GM23338 (cell line): ENCODE data around the gene CDON. TPM values are rescaled to one million over a fixed set of nuclear protein-coding genes. Genes with fewer than 3 reads are reported as not detected.

Source experiments
- ATAC-seq: fragments of 200-7000 bp; cut with Tn5 transposase; 3 replicates; pipeline ENCODE4 v1.9.1; 2020
- DNase-seq: peaks from one replicate; pipeline ENCODE4 v3.0.0-alpha.2; 2015; ENCODE audit warnings: low spot score
- H2AFZ ChIP-seq: fragments of 200-600 bp; sonication (generic); 2 replicates; pipeline ENCODE4 v1.8.0; 2016; ENCODE audit warnings: antibody characterized with exemption, mild to moderate bottlenecking, moderate library complexity
- H3F3A ChIP-seq: fragments of 200-600 bp; sonication (generic); replicated peaks from 2 replicates; pipeline ENCODE4 v1.8.0; 2017; ENCODE audit warnings: antibody characterized with exemption, mixed run types, low read depth
- H3K27ac ChIP-seq: fragments of 200-600 bp; sonication (generic); 2 replicates; pipeline ENCODE4 v1.6.1; 2016; ENCODE audit warnings: low read depth
- H3K27me3 ChIP-seq: fragments of 200-600 bp; sonication (generic); 2 replicates; pipeline ENCODE4 v1.8.0; 2016; ENCODE audit warnings: mild to moderate bottlenecking, mixed run types, moderate library complexity; ENCODE audit not compliant: insufficient read depth
- H3K36me3 ChIP-seq: fragments of 200-600 bp; sonication (generic); 2 replicates; pipeline ENCODE4 v1.8.0; 2016; ENCODE audit warnings: mild to moderate bottlenecking; ENCODE audit not compliant: insufficient read depth
- H3K4me1 ChIP-seq: fragments of 200-600 bp; sonication (generic); 2 replicates; pipeline ENCODE4 v1.8.0; 2016; ENCODE audit warnings: mild to moderate bottlenecking, moderate library complexity; ENCODE audit not compliant: insufficient read depth
- H3K4me2 ChIP-seq: fragments of 200-600 bp; sonication (generic); 2 replicates; pipeline ENCODE4 v1.7.1; 2017; ENCODE audit warnings: mixed run types
- H3K4me3 ChIP-seq: fragments of 200-600 bp; sonication (generic); 2 replicates; pipeline ENCODE4 v1.6.1; 2016; ENCODE audit warnings: mixed run types
- H3K79me2 ChIP-seq: fragments of 200-600 bp; sonication (generic); replicated peaks from 2 replicates; pipeline ENCODE4 v1.8.0; 2017; ENCODE audit warnings: mild to moderate bottlenecking; ENCODE audit not compliant: insufficient read depth
- H3K9me2 ChIP-seq: fragments of 200-600 bp; sonication (generic); 2 replicates; pipeline ENCODE4 v1.8.0; 2017; ENCODE audit not compliant: insufficient read depth
- H4K20me1 ChIP-seq: fragments of 200-600 bp; sonication (generic); replicated peaks from 2 replicates; pipeline ENCODE4 v1.8.0; 2017; ENCODE audit warnings: mild to moderate bottlenecking; ENCODE audit not compliant: insufficient read depth
- H3K27ac Mint-ChIP-seq: 2 replicates; pipeline ENCODE4 v1.8.0; 2020; ENCODE audit warnings: inconsistent platforms, mild to moderate bottlenecking, moderate library complexity, mixed read lengths
- H3K27me3 Mint-ChIP-seq: 3 replicates; pipeline ENCODE4 v1.8.0; 2022; ENCODE audit warnings: low read depth, mild to moderate bottlenecking, moderate library complexity, mixed read lengths, inconsistent platforms; ENCODE audit not compliant: insufficient read depth, poor library complexity
- H3K36me3 Mint-ChIP-seq: 3 replicates; pipeline ENCODE4 v1.8.0; 2021; ENCODE audit warnings: low read depth, mild to moderate bottlenecking, inconsistent platforms, moderate library complexity, mixed read lengths
- H3K4me1 Mint-ChIP-seq: 3 replicates; pipeline ENCODE4 v1.8.0; 2020; ENCODE audit warnings: mild to moderate bottlenecking, inconsistent platforms, mixed read lengths
- H3K4me3 Mint-ChIP-seq: 3 replicates; pipeline ENCODE4 v1.8.0; 2021; ENCODE audit warnings: moderate library complexity, mild to moderate bottlenecking, inconsistent platforms, mixed read lengths
- H3K9me3 Mint-ChIP-seq: 3 replicates; pipeline ENCODE4 v1.8.0; 2020; ENCODE audit warnings: moderate library complexity, mild to moderate bottlenecking, inconsistent platforms, mixed read lengths
- CREB1 ChIP-seq: fragments of 250-450 bp; sonication (Bioruptor Pico); IDR thresholded peaks from 2 replicates; pipeline ENCODE4 v1.5.0; 2020; ENCODE audit warnings: low read depth, mild to moderate bottlenecking, moderate library complexity
- ETS1 ChIP-seq: IDR thresholded peaks from 2 replicates; pipeline ENCODE4 v1.6.1; 2016; ENCODE audit warnings: antibody characterized with exemption
- EZH2 ChIP-seq: fragments of 200-600 bp; sonication (generic); IDR thresholded peaks from one replicate; pipeline ENCODE4 v1.8.0; 2017; ENCODE audit warnings: antibody characterized with exemption, mild to moderate bottlenecking, low read depth; ENCODE audit not compliant: unreplicated experiment
- EZH2phosphoT487 ChIP-seq: fragments of 200-600 bp; sonication (generic); IDR thresholded peaks from one replicate; pipeline ENCODE4 v1.8.1; 2018; ENCODE audit warnings: antibody characterized with exemption; ENCODE audit not compliant: unreplicated experiment
- JUNB ChIP-seq: IDR thresholded peaks from one replicate; pipeline ENCODE4 v1.6.1; 2016; ENCODE audit warnings: antibody characterized with exemption; ENCODE audit not compliant: unreplicated experiment
- NANOG ChIP-seq: IDR thresholded peaks from 2 replicates; pipeline ENCODE4 v1.6.1; 2016; ENCODE audit warnings: antibody characterized with exemption, borderline replicate concordance
- ZNF114 ChIP-seq: fragments of 250-450 bp; sonication (Bioruptor Pico); IDR thresholded peaks from 2 replicates; pipeline ENCODE4 v1.5.0; 2020; ENCODE audit warnings: mild to moderate bottlenecking, moderate library complexity
- ZNF462 ChIP-seq: fragments of 250-450 bp; sonication (Bioruptor Pico); IDR thresholded peaks from 2 replicates; pipeline ENCODE4 v1.5.0; 2020; ENCODE audit warnings: mild to moderate bottlenecking, moderate library complexity
- polyA plus RNA-seq: library from polyadenylated mRNA; unstranded; fragments of >200 nt; fragmentation: Nextera tagmentation; extraction: Ambion mirVana; gene quantifications from 2 replicates; pipeline ENCODE4 v1.2.1, GENCODE V29; 2016
- total RNA-seq: library from RNA; depleted of rRNA; stranded (reverse); fragments of >200 nt; shearing (Covaris generic); gene quantifications from 2 replicates; pipeline ENCODE4 v1.2.3, GENCODE V29; 2014
- TF ChIP-seq, protein P1 (sequence below), 2 experiments: fragments of 200-600 bp in 1 of 2; sonication (generic) in 1 of 2; conservative IDR thresholded peaks; 2 replicates each; pipeline versions ENCODE4 v1.5.1 to v1.6.1; 2016 to 2017; ENCODE audit warnings: antibody characterized with exemption in 2 of 2, low read depth in 2 of 2, mild to moderate bottlenecking in 2 of 2, moderate library complexity in 1 of 2

CDON gene
- total and polyA plus RNA-seq, 2 experiments from 2014 or later, result 4.1 to 35.5 TPM

- H3K27me3 Mint-ChIP-seq, result no peaks in the 10 kb centered on the region
- Histone ChIP-seq H3K4me1 (peaks cover 14% of the 10 kb centered on the region), H3K9me2 (no peaks in the 10 kb centered on the region), H3K4me2 (no peak overlapping the region), H3F3A (no peaks in the 10 kb centered on the region), H3K36me3 (peaks cover 3% of the 10 kb centered on the region; the same call in 1 of the 2 replicates), H3K4me3 (no peak overlapping the region), H2AFZ (no peak overlapping the region), H3K79me2 (no peaks in the 10 kb centered on the region), H3K27ac (no peak overlapping the region), H4K20me1 (no peaks in the 10 kb centered on the region), H3K27me3 (no peaks in the 10 kb centered on the region)
- TF ChIP-seq, protein P1, sequence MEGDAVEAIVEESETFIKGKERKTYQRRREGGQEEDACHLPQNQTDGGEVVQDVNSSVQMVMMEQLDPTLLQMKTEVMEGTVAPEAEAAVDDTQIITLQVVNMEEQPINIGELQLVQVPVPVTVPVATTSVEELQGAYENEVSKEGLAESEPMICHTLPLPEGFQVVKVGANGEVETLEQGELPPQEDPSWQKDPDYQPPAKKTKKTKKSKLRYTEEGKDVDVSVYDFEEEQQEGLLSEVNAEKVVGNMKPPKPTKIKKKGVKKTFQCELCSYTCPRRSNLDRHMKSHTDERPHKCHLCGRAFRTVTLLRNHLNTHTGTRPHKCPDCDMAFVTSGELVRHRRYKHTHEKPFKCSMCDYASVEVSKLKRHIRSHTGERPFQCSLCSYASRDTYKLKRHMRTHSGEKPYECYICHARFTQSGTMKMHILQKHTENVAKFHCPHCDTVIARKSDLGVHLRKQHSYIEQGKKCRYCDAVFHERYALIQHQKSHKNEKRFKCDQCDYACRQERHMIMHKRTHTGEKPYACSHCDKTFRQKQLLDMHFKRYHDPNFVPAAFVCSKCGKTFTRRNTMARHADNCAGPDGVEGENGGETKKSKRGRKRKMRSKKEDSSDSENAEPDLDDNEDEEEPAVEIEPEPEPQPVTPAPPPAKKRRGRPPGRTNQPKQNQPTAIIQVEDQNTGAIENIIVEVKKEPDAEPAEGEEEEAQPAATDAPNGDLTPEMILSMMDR (conservative IDR thresholded peaks at IDR 0.05; ENCODE audit: low read depth in 2 of 2), result no peak
- TF ChIP-seq EZH2phosphoT487 (no peak), NANOG (no peak), EZH2 (no peak), ZNF114 (CRISPR knock-in tag) (no peak), JUNB (no peak), ETS1 (no peak), ZNF462 (no peak), CREB1 (CRISPR knock-in tag) (no peak)
- H3K9me3 Mint-ChIP-seq, result no peaks in the 10 kb centered on the region
- peaks cover 9% of the 10 kb centered on the region for H3K4me1 Mint-ChIP-seq
- no peak overlapping the region for H3K4me3 Mint-ChIP-seq
- DNase-seq (no peak), ATAC-seq (no peak)
- no peak overlapping the region for H3K27ac Mint-ChIP-seq
- peaks cover 22% of the 10 kb centered on the region; the same call in 2 of the 3 replicates for H3K36me3 Mint-ChIP-seq
Observed at GRCh38 chr11:125995313-125995712, 67.4 kb downstream of the CDON start.
